Germinal center (tissue), 1 donor: ENCODE measurements around the gene TMEM108.

Experiments
- DNase-seq: peaks from one replicate; pipeline ENCODE4 v3.0.0; 2012; ENCODE audit warnings: mixed read lengths, low spot score

Gene TMEM108

DNA sequence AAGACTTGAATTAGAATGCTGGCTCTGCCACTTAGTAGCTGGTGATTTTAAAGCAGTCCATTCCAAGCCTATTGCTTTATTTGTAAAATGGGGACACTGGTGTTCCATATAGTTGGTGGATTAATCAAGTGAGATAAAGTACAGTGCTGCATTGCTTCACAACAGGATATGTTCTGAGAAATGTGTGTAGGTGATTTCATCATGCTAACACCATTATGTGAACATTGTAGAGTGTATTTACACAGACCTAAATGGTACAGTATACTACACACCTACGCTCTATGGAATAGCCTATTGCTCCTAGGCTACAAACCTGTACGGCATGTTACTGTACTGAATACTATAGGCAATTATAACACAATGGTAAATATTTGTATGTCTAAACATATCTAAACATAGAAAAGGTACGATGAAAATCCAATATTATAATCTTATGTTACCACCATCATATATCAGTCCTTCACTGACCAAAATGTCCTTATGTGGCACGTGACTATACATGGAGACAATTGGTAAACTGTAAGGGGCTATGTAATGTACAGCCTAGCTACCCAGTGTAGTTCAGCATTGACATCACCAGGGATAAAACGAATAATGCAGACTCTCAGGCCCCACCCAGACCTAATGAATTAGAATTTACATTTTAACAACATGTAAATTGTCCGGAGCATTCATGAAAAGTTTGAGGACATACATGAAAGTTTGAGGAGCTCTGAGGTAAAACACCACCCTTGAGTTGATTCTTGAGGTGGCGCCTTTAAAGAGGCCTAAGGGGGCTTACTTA is 240.3 kb downstream of the TMEM108 start:
- no peak for DNase-seq

DNA sequence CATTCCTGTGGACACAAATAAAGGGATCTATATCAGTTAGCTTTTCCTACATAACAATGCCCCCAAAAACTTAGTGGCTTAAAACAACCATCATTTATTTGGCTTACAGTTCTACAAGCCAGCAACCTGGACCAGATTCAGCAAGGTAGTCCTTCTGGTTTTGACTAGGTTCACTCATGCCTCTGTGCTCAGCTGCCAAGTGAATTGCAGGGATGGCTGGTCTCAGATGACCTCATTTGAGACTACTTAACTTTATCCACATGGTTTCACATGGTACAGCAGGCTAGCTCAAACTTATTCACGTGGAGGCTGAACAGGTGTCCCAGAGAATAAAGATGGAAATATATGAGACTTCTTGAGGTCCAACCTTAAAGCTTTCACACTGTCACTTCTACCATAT is 242.4 kb downstream of the TMEM108 start:
- no peak for DNase-seq

DNA sequence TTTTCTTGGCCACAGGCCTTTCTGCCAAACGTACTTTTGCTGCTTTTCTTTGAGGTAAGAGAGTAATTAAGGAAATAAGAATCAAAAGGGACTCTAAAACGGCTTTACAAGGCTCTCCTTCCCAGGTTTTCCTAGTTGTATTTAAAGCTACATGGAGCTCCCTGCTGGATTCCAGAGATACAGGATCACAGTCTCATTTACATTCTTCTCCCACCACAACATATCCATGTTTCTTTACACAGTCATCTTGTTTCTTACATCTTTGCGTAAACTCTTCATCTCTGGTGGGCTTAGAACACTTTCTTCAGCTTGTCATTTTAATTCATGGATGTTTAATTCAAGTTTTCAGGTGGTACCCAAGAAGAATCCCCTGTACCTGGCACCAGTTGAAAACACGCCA is 244.0 kb downstream of the TMEM108 start:
- no peak for DNase-seq

DNA sequence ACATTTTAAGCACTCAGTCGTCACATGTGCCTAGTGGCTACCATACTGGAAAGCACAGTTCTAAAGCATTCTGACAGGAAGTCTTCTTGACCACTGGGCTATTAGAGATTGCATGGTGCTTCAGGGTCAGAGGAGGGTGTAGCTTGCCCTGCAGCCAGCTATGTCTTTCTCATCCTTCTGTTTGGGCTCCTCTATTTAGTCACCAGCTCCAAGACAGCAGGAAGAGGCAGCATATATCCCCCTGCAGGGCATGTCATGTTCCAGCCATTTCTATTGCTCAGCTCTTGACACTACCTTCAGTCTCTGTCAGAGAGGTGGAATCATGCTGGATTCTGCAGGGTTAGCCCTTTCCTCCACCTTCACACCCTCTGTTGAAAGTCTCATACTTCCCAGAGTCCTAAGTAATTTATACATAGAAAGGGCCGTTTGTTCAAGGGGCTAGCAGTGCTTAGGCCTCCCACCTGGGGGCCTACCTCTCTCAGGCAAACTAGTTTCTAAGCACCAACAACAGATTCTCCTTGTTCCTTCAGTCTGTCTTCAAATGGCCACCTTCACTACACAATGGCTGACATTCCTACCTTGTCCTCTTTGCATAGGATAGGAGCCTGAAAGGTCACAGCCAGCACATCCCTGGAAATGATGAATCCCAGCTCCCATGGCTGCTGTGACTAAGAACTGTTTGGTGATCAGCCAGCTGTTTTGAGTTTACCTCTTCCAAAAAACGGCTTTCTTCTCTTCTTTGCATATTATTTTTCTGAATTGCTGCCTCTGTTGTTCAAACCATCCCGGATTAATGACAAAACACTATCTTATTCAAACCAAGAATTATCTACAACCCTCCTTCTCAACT is 246.0 kb downstream of the TMEM108 start:
- DNase-seq = no peak

DNA sequence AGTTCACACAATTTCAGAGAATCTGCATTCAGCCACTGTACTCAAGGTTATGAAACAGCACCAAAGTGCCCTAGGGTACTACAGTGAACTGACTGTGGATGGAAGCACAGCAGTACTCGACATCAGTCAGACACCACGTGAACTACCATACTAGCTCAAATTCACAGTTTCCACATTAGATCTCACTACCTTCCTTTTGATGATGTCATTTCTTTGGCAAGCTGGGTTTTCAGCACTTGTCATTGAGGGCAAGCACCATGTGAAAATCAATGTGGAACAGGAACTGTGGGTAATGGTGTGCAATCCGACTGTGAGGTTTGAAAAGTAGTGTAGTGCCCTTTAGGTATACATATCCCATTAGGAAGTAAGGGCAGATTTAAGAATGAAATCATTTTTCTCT is 251.1 kb downstream of the TMEM108 start:
- DNase-seq = no peak

DNA sequence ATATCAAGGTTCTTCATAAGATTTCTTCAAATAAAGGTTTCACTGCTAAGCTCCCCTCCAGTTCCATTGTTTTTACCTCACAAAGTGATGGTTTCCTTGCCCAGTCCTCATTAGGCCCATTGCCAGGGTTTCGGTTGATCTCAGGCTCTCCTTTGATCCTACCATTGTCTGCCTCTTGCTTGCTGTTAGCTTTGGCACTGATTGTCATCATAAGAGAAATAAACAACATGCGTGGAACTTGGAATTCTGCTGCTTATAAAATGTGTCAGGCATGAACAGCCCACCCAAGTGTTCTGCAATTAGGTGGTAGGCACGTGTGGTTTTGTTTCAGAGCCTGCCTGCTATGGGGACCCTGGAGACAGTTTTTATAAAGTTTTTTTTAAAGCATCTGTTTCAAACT is 254.1 kb downstream of the TMEM108 start:
- no peak for DNase-seq

DNA sequence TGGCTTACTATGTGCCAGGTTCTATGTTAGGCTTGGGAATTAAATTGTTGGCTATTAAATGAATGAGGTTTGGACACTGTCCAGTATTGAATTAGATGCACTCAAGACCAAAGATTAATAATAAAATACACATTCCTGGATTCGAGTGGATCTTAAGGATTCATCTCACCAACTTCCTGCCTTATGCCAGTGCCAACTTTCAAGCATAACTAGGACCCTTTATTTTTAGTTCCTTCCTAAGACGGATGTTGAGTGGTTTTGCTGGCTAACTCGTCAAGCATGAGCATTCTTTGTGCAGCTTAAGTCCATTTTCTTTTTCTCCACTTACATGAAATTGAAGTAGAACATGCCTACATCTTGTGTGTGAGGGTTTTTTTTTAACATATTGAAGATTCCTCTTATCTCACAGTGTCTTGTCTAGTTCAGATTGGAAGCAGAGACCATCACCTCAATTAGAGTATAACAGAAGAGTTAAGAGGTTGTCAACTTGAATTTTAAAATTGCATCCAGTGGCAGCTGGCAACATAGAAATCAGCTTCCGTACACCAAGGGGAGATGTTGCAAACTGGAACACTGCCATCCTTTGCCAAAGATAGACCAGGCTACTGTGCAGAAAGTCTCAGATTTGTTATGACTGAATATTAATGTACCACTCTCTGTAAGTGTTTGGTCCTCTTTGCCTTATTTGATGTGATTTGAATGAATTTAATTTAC is 255.4 kb downstream of the TMEM108 start:
- no peak for DNase-seq

DNA sequence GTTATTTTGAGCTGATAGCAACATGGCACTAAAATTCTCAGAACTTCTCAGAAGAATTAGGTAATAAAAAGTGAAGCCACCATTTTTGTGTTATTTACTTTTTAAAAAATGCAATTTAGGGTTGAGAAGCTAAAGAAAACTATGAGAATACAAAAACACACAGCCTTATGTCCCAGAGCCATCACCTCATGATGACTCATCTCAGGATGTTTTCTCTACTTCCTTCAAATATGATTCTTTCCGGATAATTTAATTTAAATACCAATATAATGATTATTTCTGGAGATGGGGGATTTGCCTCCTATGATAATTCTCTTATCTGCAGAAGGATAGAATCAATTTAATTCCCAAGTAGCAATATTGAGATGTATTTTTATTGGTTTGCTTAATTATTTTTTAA is 256.1 kb downstream of the TMEM108 start:
- DNase-seq = no peak

DNA sequence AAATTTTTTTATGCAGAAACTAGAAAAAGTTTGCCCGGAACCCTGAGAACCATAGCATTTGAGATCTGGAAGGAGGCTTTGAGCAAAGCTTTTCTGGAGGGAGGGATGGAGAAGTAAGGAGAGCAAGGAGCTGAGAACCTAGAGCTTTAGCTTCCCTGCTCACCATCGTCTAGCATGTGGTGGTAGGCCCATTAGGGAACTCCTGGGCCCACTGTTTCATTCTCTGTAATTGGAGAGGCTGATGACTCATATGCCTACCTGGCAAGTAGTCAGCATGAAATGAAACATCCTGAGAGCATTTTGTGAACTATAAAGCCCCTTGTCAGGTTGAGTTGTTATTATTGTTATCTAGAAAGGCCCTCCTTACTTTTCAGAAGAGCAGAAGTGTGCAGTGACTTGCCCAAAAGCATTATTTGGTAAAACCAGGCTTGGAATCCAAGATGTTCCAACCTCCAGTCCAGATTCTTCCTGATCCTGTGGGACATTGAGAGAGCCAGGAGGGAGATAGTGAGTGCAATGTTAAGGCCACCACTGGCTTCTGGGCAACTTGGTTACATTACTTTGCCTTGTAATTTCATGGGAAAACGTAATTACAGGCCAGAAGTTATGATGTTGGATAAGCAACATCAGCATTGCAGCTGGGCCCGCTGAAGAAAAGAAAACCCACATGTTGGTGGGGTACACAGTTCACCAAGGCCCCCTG is 257.2 kb downstream of the TMEM108 start:
- no peak for DNase-seq

DNA sequence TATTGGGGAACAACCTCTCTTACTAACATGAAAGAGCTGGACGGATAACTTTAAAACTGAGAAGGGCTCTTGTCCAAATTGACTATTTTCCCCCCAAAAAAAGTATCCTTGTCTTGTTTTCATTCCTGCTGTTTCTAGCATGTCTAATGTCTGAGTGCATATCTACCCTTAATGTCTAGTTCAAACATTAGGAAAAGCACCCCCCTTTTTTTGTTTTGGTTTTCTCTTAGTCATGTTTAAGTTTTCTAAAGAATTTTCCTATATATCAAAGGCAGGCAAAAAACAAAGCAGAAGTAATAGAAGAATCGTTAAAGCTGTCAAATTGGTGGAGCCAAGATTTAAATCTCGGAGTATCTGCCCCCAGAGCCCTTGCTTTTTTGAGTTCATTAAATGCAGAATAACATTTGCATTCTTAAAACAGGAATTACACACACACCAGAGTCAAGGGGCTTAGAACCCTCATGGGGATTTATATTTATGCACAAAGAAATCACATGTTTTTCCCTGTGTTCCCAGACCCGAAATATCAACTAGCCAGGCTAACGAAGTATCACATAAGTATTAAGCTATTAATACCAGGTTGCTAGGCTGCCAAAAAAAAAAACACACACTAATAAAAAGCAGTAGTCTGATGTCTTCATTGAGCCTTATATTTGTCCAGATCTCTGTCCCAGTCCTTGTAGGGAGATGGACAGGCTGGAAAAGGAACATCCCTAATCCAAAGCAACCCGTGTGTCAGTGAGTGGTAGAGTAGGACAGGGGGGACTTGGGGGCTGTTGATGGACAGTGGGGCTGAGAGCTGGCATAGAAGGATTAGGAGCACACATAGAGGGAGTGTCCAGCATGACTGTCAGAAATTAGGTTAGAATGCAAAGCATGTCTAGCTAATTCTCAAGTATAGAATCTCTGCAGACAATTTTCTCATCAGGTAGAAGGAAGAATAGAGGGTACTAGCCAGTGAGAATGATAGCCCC is 258.0 kb downstream of the TMEM108 start:
- no peak for DNase-seq

DNA sequence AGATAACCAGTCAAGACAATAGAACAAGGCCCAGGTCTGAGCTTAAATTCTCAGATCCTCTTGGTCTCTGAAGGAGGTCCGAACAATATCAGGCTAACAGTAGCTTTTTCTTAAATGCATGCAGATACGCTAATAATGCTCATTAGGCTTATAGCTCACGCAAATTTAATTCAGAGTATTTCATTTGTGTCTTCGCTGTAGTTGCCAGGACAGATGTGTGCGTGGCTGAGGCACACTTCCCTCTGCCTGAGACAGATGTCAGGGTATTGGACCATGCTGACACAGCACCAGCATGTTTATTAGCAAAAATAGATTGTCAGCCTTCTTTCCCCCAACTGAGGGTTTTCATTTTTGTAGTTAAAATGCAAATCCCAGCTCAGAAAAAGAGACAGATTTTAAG is 258.8 kb downstream of the TMEM108 start:
- no peak for DNase-seq

DNA sequence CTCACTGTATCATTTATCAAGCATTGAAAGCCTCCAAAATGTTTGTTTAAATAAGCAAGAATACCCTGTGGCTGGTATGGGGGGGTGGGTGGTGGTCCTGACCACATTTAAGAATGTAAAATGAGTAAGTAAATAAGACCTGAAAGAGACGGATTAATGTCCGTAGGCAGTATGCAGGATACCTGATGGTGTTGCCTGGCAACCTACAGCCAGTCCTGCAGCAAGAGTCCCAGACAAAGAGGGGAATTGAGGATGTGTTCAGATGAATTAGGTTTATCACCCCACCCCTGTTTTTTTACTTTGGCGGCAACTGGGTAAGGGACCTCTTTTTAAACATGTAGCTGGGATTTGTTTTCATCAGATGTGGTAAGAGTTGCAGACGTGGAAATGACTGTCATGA is 261.9 kb downstream of the TMEM108 start:
- no peak for DNase-seq

DNA sequence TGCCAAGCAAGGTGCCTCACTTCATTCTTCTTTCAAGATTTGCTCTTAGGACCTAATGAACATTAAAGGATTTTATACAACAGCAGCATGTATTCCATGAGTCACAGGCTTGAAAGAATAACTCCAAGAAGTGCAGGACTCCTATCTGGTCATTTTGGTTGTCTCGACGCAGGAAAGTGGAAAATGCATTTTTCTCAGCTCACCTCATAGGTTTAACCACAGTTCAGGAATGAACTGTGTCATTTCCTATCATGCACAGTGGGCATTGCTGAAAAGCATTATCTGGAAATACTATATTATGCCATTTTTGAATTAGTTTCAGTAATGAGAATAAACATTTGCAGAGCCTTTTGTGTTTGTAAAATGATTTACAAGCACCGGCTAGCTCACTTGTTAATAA is 263.0 kb downstream of the TMEM108 start:
- DNase-seq = no peak

DNA sequence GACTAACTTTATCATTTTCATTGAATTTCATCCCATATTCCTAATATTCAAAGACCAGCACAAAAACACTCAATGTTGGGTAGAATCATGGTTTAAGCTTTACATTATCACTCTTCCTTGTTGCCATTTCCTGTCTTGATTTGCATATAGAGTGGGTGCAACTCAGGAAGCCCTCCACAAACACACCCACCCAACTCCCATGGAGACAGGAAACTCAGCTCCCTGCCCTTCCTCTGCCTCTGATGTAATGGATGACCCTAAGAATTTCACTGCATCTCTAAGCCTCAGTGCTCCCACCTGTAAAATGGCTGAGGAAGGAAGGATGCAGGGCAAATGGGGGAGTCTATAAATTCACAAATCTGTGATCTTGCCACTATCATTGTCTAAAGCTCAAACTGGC is 263.5 kb downstream of the TMEM108 start:
- DNase-seq = no peak

DNA sequence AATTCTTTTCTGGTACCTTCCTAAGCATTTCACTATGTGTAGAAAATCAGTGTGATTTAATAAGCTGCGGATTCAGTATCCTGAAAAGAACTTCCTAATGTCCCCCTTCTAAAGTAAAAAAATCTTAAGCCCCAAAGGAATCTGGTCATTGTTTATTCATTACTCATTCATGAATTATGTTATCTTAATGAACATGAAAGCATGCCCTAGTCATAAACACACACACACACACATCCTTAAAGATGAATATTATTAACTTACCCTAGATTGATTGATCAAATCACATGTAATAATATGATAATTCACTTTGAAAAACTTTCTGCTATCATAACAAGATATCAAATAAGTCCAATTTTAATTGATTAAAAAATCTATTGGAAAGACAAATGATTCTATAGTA is 265.2 kb downstream of the TMEM108 start:
- no peak for DNase-seq

DNA sequence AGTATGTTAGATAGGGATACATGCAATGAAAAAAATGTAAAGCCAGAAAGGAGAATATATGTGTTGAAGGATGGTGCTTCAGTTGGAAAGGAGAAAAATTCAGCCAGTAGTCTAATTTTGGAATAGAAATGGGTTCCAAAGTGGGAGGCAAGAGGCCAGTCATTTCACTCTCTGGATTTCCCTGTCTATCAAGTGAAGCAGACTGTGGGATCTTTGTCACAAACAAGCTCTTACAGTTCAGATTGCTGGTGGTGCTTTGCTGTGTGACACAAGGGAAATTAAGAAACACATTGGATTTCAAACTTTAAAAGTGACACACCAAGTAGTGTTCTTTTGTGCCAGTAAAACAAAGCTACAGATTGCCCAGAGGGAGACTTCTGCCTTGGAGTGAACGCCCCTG is 279.7 kb downstream of the TMEM108 start:
- DNase-seq = no peak

DNA sequence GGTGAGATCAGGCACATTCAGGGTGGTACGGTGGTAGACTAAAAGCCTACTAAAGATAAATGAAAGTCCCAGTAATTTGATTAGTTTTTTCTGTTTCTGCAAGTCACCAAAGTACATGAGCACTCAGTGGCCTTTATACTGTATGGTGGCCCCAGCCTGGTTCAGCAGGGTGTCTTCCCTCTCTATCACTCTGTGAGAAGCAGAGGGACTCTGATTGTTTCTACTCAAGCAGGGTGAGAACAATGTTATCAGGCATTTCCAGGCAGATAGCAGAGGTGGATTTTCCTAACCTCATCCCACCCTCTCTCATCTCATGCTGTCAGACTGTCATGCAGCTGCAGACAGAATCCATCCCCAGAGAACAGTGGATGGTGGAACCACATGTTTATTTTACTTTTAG is 290.2 kb downstream of the TMEM108 start:
- DNase-seq = no peak

DNA sequence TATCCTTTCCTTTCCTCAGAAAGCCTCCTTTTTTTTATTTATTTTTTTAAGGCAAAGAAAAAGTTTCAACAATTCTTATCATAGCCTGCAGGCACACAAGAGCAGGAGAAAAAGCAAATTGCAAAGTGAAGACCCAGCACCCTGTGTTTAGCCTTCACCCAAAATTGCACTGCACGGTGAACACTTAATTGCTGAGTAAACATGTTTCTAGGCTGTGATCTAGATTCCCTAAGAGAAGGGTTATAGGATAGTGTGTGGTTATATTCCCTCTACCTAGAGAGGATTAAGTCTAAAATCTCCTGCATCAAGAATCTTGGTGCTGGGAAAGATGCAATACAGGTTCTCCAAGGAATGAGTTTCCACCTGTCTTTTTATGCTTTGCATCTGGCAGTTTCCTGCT is 291.4 kb downstream of the TMEM108 start:
- DNase-seq = no peak

DNA sequence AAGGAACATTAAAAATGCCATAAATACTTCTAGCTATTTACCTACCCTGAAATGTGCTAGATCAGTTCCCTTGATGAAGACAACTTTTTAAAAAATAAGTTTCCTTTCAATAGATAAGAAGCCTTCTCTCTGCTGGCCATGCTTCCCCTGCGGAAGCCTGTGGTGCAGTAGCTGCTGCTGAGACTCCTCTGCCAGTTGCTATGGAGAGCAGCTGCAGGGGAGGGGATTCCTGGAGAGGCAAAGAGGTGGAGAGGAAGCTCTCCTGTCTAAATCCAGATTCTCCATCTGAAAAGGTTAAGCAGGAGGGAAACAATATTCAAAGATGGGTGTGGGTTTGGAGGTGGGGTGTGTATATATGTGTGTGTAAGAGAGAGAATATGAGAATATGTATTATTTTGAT is 291.9 kb downstream of the TMEM108 start:
- DNase-seq = no peak

DNA sequence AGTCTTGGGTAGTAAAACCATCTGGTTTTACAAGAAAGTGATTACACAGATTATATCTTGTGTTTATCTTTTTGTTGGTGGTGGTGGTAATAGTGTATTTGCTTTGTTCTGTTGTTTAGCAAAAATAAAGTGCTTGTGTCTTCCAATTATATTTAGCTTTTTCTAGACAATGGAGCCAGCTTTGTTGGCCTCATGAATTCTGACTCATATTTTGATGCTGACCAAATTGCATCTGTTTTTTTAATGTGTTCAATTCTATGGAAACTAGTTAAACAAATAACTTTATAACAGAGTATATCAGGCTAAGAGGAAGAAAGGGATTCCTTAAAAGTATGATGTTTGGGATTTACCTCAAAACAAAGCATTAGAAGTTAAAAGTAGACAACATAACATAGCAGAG is 292.3 kb downstream of the TMEM108 start:
- DNase-seq = no peak

DNA sequence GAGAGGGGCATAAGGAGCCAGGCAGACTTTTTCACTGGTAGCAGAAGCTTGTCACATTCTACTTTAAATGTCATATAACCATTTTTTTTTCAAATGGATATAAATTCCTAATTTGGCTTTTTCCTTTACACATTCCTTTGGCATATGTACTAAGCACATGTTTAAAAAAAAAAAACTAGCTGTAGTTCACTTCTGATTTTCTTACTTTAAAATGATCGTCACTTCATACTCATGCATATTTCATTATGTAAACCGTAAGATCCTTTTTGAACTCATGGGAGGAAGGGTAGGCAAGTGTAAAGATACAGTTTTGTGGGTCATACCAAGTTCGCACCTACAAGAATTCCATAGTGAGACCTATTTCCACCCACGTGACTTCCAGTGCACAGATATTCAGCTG is 316.5 kb downstream of the TMEM108 start:
- DNase-seq = no peak
